IPS-NIHi7 (cell line): ENCODE data around the gene PLSCR4.

Source experiments
- DNase-seq: peaks from one replicate; pipeline ENCODE4 v3.0.0; 2012; ENCODE audit warnings: mixed read lengths; ENCODE audit errors: extremely low spot score

Gene PLSCR4

DNA sequence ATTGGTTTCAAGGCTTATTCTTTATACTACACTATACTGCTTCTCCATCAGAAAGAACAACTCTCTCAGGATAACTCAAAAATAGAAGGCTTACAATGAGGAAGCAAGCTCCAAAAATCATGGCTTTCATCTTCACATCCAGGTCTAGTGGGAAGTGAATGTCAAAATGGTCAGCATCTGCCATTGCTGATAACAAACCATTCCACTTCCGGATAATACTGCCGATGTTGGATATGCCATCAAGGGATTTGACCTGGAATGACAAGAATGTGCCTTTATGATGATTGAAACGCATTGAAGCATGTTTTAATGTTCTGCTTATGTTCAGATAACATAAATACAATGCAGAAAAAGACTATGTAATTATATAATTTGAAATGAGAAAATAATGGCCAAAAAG, 55.9 kb downstream of the PLSCR4 start:
- DNase-seq, result no peak

DNA sequence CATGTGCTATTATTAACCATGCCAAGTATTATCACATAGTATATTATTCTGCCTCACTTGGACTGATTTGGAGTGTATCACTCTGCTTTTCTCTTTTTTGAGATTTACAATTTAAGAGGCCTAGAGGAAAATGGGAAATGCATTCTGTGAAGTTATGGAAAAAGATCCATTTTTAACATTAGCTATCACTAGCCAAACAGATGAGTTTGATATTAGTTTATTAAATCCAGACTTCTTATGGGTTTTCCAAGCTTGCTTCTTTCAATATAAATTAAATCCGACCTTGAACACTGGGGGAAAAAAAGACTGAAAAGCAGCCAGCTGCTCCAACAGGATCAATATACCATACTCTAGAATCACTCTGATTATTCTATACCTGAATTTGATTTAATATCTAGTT, 59.9 kb downstream of the PLSCR4 start:
- no peak for DNase-seq

DNA sequence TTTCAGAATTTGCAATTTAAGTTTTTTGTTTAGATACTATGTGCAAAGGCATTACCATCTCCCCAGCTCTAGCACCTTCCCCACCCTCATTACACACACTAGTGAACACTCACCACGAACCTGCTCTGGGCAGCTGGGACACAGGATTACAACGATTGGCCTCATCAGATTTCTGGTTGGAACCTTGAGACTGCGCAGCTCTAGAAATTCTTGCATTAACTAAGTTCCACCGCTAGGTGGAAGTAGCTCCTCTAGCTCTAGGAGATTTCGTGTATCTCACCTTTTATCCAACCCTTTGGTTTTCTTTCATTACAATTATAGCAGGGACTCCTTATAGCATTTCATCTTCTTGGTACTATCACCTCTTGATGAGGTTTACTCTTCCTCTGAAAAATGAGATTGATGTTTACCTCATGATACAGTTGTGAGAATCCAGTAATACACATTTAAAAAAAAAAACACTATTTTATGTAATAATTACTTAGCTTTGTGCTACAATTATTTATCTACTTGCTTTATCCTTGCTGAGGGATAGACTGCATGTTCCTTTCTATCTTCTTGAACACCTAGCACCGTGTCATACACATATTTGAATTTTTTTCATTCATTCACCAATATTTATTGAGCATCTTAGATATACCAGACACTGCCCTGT, 61.3 kb downstream of the PLSCR4 start:
- peak; percentile 63 for DNase-seq

DNA sequence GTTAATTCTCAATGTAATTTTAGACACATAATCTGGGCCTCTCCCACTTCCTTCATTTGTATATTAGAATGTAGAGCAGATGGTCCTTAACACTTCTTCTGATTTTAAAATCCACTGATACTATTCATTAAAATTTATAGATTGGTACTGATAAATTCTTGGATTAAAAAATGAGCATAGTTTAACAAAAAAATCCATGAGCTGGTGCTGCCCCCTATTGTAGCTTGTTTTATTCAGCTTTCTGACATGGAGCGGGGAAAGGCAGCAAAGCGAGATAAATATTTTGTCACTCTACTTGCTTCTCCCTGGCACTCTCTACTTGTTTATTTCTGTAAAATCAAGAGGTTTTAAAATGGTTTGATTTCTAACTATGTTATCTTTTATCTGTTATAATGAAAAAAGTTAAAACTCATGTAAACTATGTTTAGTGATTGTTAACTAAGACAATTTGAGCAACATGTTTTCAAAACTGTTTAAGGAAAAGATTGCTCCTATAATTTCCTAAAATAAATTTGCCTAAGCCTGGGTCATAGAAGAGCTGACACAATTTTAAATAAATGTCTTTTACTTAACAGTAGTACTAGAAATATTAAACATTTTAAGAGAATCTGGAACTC, 63.5 kb downstream of the PLSCR4 start:
- peak; percentile 18 for DNase-seq

DNA sequence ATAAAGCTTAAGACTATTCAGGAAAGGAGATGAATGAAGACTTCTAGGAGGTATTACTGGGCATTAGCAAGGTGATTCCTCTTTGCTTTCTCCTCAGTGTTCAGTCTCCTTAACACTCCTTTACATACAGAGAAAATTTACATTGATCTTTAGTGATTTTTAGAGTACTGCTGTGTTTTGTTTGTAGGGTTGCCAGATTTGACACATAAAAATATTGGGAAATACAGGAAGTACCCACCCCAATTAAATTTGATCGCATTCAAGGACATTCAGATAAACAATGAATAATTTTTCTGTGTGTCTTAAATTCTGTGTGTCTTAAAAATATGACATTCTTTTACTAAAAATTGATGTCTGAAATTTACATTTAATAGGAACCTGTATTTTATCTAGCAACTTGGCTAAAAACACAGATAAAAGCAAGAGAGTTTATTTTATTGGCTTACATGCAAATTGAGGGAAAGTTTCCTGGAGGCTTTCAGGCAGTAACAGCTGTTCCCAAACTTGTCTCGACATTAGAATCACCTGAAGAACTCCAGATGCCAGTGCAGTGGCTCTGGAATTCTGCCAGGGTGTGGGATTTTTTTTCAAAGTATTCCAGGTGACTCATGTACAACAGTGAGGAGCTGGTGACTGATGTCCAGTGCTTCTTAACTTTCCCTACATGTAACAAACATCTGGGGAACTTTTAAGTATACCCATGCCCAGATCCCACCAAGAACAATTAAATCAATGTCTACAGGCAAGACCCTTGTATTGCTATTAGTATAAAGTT, 66.5 kb downstream of the PLSCR4 start:
- DNase-seq, result no peak

DNA sequence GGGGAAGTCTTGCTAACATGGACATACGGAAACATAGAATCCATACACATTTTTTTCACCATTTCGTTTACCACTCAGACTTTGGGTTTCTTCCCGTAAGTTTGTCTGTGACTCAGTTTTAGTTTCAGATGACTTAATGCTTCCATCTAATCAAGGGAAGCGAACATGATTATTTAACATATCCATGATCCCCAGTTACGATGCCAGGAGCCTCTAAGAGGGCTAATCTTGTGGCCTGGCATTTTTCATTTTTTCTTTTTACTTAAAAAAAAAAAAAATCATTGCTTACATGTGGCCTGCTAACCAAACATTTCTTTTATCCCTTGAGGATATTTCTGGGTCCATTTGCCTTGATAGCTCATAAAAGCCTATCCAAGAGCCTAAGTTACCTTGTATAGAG, 69.7 kb downstream of the PLSCR4 start:
- DNase-seq, result no peak

DNA sequence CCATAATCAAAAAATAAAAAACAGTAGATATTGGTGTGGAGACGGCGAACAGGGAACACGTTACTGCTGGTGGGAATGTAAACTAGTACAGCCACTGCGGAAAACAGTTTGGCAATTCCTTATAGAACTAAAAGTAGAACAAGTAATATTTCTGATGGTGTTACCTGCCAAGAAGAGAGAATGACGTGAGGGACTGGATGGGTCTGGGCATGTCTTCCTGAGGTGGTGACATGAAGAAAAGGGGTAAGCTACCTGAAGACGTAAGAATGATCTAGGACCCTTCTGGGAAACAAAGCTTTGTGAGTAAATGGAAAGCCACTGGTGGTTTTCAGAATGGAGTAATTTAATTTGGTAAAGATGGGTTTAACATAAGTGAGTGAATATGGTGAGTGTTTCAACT, 70.5 kb downstream of the PLSCR4 start:
- no peak for DNase-seq

DNA sequence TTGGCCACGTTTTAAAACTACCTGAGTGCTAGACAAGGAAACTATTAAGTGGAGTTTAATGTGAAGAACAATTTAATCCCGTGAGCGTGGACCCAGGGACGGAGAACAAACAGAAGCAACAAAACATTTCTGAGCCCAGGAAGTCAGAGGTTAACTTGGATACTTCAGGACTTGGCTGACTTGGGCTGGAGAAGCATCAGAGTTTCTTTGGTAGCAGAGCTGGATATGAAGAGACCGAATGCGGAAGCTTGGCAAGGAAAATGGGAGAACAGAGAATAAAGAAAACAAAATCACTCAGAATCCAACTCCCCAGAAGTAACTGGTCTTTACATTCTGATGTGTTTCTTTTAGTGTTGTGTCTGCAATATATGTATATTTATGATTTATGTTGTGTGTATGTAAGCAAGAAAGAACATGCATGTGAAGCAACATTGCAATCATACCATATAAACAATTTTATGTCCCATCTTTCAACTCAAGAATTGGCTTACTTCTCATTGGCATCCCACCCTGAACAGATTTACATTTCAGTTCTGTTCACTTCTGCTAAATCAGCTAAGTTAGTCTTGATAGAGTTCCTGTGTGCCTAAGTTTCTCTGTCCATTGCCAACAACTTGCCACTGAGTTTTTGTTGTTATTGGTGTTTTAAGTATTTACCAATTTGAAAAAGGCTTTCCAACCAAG, 72.8 kb downstream of the PLSCR4 start:
- no peak for DNase-seq

DNA sequence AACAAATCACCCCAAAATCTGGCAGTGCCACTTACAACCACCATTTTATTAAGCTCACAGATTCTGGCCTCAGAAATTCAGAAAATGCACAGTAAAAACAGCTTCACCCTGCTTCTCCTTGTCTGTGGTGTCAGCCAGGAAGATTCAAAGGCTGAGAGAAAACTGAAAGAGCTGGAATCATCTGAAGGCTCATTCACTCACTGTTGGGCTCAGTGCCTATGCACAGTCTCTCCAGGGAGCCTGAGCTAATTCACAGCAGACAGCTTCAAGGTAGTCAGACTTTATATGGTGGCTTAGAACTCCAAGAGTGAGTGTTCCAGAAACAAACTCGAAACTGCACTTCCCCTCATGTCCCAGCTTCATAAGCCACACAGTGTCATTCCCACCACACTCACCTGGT, 73.4 kb downstream of the PLSCR4 start:
- no peak for DNase-seq

DNA sequence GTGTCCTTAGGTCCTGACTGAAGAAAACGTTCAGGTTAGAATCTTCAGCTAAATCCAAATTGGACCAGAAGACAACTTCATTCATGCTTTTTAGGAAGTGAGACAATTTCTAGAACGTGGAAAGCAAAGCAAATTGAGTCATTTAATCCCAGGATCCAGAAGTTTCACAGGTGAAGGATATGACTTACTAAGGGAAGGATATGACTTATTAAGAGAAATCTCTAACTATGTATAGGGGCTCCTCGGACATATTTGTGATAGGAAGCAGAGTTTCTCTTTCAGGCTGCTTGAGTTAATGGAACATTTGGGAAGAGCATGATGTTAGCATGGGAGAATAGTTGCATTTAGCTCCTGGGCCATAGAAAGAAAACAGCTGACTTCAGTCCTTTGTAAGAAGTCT, 73.8 kb downstream of the PLSCR4 start:
- no peak for DNase-seq

DNA sequence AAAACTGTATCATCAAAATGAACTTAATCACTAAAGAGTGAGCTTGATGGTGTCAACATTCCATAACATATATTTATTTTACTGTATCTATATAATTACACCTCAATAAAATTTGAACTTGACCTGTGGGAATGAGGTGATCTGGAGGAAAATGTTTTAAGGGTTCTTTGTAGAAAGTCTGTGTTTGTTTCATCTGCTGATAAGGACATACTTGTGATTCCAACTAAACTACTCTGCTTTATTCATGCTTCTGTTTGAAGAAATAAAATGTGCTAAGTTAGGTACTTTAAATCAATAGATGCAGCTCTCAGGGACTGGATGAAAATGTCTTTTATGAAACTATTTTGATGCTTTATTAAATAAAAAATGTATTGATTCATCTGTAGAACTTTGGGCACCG, 78.3 kb downstream of the PLSCR4 start:
- DNase-seq, result no peak

DNA sequence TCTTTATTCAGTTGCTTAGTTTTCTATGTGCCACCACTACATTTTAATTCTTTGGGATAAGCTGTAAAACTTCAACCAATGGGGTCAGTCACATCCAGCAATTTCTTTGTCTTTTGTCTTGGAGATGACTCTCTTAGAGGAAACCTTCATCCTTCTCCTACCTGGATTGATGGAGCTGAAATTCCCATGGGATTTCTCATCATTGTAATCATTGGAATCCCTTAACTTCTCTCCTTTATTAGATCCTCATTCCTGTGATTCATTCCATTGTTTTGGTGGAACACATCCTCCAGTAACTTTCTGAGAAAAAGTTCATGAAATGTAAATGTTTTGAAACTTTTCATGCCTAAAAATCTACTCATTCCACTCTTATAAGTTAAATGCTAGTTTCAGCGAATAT, 80.3 kb downstream of the PLSCR4 start:
- no peak for DNase-seq

DNA sequence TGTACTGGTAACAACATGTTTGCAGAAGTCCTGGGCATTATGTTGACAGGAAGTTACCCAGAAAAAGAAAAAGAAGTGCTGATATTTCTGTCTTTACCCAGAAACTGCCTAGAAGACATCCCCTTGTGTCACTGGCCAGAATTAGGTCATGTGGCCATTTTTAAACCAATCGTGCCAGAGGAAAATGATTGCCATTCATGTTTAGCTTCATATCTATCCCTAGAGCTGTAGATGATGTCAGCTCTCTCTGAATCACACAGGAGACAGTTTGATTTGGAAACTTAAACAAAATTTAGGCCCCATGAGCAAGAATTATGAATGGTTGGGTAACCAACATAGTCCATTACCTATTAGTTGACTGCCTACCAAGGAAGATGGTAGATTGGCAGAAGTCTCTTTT, 81.0 kb downstream of the PLSCR4 start:
- no peak for DNase-seq

DNA sequence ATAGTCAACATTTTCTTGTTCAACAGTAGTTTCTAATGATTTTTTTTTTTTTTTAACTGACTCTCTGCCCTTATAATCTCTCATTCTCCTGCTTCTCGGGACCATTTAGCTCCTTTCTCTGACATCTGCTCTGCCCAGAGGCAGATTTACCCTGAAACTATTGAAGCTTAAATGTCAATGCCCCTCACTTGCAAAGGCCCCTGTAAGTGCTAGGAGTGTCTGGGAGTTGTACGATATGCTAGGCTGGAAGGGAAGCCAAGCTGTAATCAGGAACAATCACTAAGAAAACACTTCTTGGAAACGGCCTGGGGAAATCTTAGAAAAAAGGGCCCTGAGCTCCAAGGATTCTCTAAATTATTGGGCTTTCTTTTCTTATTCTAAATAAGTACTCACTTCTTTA, 84.1 kb downstream of the PLSCR4 start:
- DNase-seq, result no peak

DNA sequence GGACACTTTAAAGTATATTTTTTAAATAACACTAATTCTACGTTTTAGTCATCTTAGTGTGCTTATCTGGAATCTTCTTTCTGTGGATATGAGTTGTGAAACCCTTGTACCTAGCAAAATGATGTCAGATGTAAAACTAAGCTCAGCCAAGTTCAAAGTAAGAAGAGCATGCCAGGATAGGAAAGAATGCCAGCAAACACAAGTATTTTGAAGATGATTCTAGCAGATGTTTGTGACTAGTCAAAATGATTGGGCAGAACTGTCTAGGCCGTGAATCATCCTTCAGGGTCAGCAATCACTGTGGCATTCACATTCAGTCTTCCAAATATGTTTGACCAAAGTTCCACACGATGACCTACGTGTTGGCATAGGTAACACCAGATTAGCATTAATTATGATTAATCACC, 84.5 kb downstream of the PLSCR4 start:
- no peak for DNase-seq

DNA sequence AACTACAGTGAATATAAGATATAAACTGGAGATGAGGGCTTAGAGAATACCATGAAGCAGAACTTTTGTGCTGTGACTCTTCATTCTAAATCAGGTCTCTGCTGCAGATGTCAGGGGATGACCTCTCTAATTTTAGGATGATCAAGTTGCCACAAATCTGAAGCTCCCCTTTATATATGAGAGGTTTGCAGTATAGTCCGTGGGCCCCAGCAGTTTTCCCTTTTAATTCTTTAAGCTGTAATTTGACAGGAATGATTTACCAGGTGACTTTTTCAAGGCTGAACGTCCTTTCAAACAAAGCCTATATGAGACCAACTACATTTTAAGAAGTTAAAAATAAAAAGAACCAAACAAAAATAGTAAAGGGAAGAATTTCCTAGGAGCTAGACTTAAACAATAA, 85.0 kb downstream of the PLSCR4 start:
- DNase-seq, result no peak

DNA sequence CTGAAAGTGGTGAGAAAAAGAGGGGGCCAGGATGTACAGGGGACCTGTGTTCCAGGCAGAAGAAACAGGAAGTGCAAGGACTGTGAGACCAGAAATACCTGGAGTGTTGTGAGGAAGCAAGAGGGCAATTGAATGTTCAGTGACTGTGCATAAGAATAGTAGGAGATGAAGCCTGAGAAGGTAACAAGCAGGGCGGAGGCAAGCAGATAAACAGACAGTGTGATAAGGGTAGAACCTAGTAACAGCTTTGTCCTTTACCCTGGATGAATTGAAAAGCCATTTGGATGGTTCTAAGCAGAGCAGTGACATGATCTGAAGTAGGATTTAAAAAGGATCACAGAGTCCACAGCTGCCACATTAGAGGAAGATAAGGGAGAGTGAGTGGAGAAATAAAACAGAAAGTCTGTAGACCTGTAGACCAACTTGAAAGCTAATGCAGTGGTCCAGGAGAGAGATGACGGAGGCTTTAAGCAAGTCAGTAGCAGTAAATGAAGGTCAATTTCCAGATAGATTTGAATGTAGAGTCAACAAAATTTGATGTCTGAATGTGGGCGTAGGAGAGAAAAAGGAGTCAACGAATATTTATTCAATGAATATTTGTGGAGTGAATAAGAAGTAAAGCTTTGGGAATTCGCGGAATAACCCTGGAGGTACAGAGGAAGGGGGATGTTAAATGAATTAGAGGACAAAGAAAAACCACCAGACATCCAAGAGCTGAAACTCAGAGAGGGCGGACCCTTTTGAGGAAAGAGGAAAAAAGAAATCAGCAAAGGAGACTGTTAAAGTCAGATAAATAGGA, 85.7 kb downstream of the PLSCR4 start:
- DNase-seq, result no peak

DNA sequence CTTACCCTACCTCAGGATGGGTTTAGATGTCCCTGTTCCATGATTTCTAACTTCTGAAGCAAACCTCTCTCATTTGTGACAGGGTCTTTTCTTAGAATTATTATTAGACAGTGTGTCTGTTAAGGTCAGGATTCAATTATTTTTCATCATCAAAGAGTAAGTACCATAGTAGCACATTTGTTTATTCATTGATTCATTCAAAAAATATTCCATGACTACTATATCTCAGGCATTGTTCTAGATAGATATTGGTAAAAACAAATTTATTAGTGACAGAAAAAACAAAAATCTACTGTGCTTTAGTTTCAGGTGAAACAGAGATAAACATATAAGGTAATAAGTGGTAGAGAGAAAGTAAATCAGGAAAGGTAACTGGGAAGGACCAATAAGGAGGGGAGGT, 86.4 kb downstream of the PLSCR4 start:
- DNase-seq, result no peak

DNA sequence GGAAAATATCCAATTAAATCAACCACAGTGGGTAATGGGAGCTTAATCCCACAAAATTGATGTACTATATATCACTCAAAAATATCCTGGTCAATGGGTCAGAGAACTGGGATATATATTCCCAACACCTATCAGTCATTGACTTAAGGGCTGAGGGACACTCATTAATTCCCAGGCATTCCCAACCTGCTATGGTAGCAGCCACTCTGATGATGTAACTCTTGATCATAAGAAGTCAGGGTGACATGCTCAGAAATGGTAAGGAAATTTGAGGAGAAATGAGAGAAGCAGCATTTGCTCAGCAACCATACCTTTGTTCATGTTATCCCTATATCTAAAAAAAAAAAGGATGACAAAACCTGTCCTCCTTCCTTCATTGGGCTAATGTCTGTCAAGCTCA, 86.8 kb downstream of the PLSCR4 start:
- no peak for DNase-seq

DNA sequence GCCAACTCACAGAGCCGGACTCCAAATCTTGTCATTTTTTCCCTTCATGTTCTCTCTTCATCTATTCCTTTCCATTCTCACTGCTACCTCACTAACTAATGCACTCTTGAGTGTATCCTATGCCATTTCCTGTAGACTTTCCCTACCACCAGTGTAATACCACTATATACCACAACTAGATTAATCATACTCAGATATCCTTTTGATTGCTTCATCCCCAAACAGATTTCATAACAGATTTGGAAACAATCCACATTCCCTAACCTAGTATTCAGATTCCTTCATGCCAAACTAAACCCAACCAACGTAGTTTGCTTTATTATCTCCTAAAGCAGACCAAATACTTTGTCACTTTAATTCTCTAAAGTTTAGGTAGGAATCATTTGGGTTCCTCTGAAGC, 87.3 kb downstream of the PLSCR4 start:
- no peak for DNase-seq

DNA sequence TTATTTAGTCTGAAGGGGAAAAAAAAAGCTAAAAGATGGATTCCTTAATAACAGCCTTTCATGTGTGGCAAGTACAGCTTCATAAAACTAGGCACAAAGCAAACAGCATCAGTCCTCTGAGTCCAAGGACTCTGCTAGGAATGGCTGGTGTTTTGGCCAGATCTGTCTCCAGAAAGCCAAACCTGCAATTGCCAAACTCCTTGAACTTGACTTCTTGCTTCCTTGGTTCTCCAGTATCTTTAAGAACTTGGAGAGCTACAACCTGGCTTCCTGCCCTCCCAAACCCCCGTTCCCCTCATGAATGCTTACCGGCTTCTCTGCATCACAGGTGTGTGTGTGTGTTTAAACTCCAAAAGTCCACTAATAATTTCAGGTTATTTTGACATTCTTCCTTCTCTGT, 88.3 kb downstream of the PLSCR4 start:
- DNase-seq, result no peak

DNA sequence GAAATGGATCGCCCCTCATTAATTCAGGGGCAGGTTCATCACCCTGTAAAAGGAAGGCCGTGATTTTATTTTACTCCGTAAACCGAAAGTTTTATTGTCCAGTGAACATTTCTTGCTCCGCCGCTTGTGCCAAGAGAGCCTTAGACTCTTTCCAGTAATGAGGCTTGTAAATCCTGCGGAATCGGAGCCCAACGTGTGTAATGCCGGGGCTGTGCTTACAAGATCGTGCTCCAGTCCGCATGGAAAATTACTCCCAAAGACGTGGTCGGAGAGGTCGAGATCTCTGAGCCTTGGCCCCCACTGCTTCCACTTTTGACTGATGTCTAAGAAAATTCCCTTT, 89.3 kb downstream of the PLSCR4 start:
- DNase-seq, result no peak
